Measurements from ENCODE around the gene ACTN1. TPM values are rescaled to one million over a fixed set of nuclear protein-coding genes. Genes with fewer than 3 reads are reported as not detected.
A peak's percentile ranks its signal among the peaks of the same experiment; 100 is the strongest.

Gene ACTN1
- total RNA-seq, 1 donor from 2014 or later = 70.7 TPM

GRCh38 chr14:68931063-68931462, 48.0 kb downstream of the ACTN1 start:
- no peaks in the 10 kb centered on the region for H3F3A ChIP-seq (ENCODE audit: low read depth)
- H3K79me2 ChIP-seq (ENCODE audit: low read depth) = peaks cover 89% of the 10 kb centered on the region
- peaks cover 16% of the 10 kb centered on the region for H3K4me1 ChIP-seq
- no peak overlapping the region for H3K27ac ChIP-seq
- no peak overlapping the region for H3K4me3 ChIP-seq
- H4K20me1 ChIP-seq (ENCODE audit: low read depth) = peaks cover 61% of the 10 kb centered on the region
- H3K27me3 ChIP-seq = no peaks in the 10 kb centered on the region
- H3K4me2 ChIP-seq = no peak overlapping the region
- no peaks in the 10 kb centered on the region for H3K36me3 ChIP-seq
- Mint-ChIP-seq H3K36me3 (peaks cover 8% of the 10 kb centered on the region), H3K4me3 (no peak overlapping the region), H3K4me1 (peaks cover 36% of the 10 kb centered on the region), H3K27ac (no peak overlapping the region), H3K9me3 (peaks cover 4% of the 10 kb centered on the region), H3K27me3 (ENCODE audit: insufficient read depth, low read depth) (peaks cover under 1% of the 10 kb centered on the region)
- DNase-seq (ENCODE audit: low spot score) = no peak
- no peak overlapping the region for H3K9ac ChIP-seq
- H2AFZ ChIP-seq (replicated peaks) = no peak overlapping the region
- TF ChIP-seq CTCF (IDR thresholded peaks at IDR 0.05) (no peak), EZH2phosphoT487 (IDR thresholded peaks at IDR 0.05) (no peak), EZH2 (IDR thresholded peaks at IDR 0.05) (no peak)
- H3K9me3 ChIP-seq (ENCODE audit: low read depth) = no peaks in the 10 kb centered on the region

GRCh38 chr14:68929623-68930307, 49.3 kb downstream of the ACTN1 start:
- H3K4me3 Mint-ChIP-seq = no peak overlapping the region
- peaks cover 58% of the 10 kb centered on the region for H4K20me1 ChIP-seq (ENCODE audit: low read depth)
- DNase-seq (ENCODE audit: low spot score) = no peak
- H3K36me3 Mint-ChIP-seq = peaks cover 14% of the 10 kb centered on the region
- H3K27me3 Mint-ChIP-seq (ENCODE audit: insufficient read depth, low read depth) = no peaks in the 10 kb centered on the region
- peaks cover 31% of the 10 kb centered on the region for H3K4me1 Mint-ChIP-seq
- no peaks in the 10 kb centered on the region for H3K9me3 ChIP-seq (ENCODE audit: low read depth)
- H3K27ac Mint-ChIP-seq = no peak overlapping the region
- TF ChIP-seq EZH2 (IDR thresholded peaks at IDR 0.05) (no peak), EZH2phosphoT487 (IDR thresholded peaks at IDR 0.05) (no peak), CTCF (IDR thresholded peaks at IDR 0.05) (no peak)
- no peak overlapping the region for H3K4me3 ChIP-seq
- H3K27ac ChIP-seq = no peak overlapping the region
- H2AFZ ChIP-seq (replicated peaks) = no peak overlapping the region
- H3K4me2 ChIP-seq = no peak overlapping the region
- no peaks in the 10 kb centered on the region for H3K36me3 ChIP-seq
- H3K79me2 ChIP-seq (ENCODE audit: low read depth) = peaks cover 78% of the 10 kb centered on the region
- peaks cover 11% of the 10 kb centered on the region for H3K4me1 ChIP-seq
- H3K27me3 ChIP-seq = no peaks in the 10 kb centered on the region
- H3F3A ChIP-seq (ENCODE audit: low read depth) = no peaks in the 10 kb centered on the region
- H3K9ac ChIP-seq = no peak overlapping the region
- H3K9me3 Mint-ChIP-seq = peaks cover 9% of the 10 kb centered on the region

- Histone ChIP-seq H3K4me1 (peaks cover 14% of the 10 kb centered on the region), H3K9ac (no peak overlapping the region), H3K9me3 (ENCODE audit: low read depth) (no peaks in the 10 kb centered on the region), H3K4me3 (no peak overlapping the region), H4K20me1 (ENCODE audit: low read depth) (peaks cover 52% of the 10 kb centered on the region), H2AFZ (replicated peaks) (no peak overlapping the region), H3K27ac (no peak overlapping the region), H3F3A (ENCODE audit: low read depth) (no peaks in the 10 kb centered on the region), H3K36me3 (no peaks in the 10 kb centered on the region), H3K79me2 (ENCODE audit: low read depth) (peaks cover 70% of the 10 kb centered on the region), H3K4me2 (no peak overlapping the region), H3K27me3 (no peaks in the 10 kb centered on the region)
- TF ChIP-seq EZH2phosphoT487 (IDR thresholded peaks at IDR 0.05) (no peak), EZH2 (IDR thresholded peaks at IDR 0.05) (no peak), CTCF (IDR thresholded peaks at IDR 0.05) (no peak)
- H3K9me3 Mint-ChIP-seq = peaks cover 9% of the 10 kb centered on the region
- H3K27ac Mint-ChIP-seq = peak overlapping the region; percentile 69
- no peak overlapping the region for H3K4me3 Mint-ChIP-seq
- H3K36me3 Mint-ChIP-seq = peaks cover 18% of the 10 kb centered on the region
- no peak for DNase-seq (ENCODE audit: low spot score)
- H3K27me3 Mint-ChIP-seq (ENCODE audit: insufficient read depth, low read depth) = no peaks in the 10 kb centered on the region
- H3K4me1 Mint-ChIP-seq = peaks cover 35% of the 10 kb centered on the region
Measured at GRCh38 chr14:68928770-68929550, 50.1 kb downstream of the ACTN1 start.
